HL-60/S4 treated with retinoic acid at 250 ng/mL for 4 days and 3 days (cell line): ENCODE results near the gene LRRTM4.
"Not testable (repeated sequence)": the region's sequence is repeated elsewhere in the genome, so short reads cannot be mapped to it uniquely, and the experiment has no call there.

Experiments
- in situ Hi-C: fragments of 300-500 bp; cut with MboI; formaldehyde crosslinking; loops from 2 replicates; pipeline ENCODE4 v1.7.0; 2022; ENCODE audit warnings: low sequenced_read_pairs

The LRRTM4 gene

GRCh38 chr2:77095525-77095924, 426.7 kb downstream of the LRRTM4 start:
- in situ Hi-C loops: not testable (repeated sequence)

GRCh38 chr2:77095096-77095495, 427.1 kb downstream of the LRRTM4 start:
- in situ Hi-C loops: no loop called here

- in situ Hi-C loops: not testable (repeated sequence)
Measured at GRCh38 chr2:77088424-77088823, 433.8 kb downstream of the LRRTM4 start.

- in situ Hi-C loops: no loop called here
Measured at GRCh38 chr2:77087987-77088414, 434.2 kb downstream of the LRRTM4 start.

GRCh38 chr2:77086478-77086877, 435.7 kb downstream of the LRRTM4 start:
- in situ Hi-C loops: no loop called here

GRCh38 chr2:77086051-77086450, 436.1 kb downstream of the LRRTM4 start:
- in situ Hi-C loops: no loop called here

- in situ Hi-C loops: no loop called here
Measured at GRCh38 chr2:77085561-77085960, 436.6 kb downstream of the LRRTM4 start.

- in situ Hi-C loops: no loop called here
Measured at GRCh38 chr2:77081597-77081996, 440.6 kb downstream of the LRRTM4 start.

- in situ Hi-C loops: no loop called here
Measured at GRCh38 chr2:77064324-77064723, 457.9 kb downstream of the LRRTM4 start.

GRCh38 chr2:77054938-77055337, 467.2 kb downstream of the LRRTM4 start:
- in situ Hi-C loops: no loop called here

GRCh38 chr2:77046339-77046738, 475.8 kb downstream of the LRRTM4 start:
- in situ Hi-C loops: no loop called here

- in situ Hi-C loops: not testable (repeated sequence)
Measured at GRCh38 chr2:77045456-77045855, 476.7 kb downstream of the LRRTM4 start.

- in situ Hi-C loops: no loop called here
Measured at GRCh38 chr2:77034445-77034844, 487.7 kb downstream of the LRRTM4 start.

GRCh38 chr2:77029237-77029636, 492.9 kb downstream of the LRRTM4 start:
- in situ Hi-C loops: not testable (repeated sequence)

- in situ Hi-C loops: no loop called here
Measured at GRCh38 chr2:77028032-77028600, 494.1 kb downstream of the LRRTM4 start.

GRCh38 chr2:77025714-77026113, 496.5 kb downstream of the LRRTM4 start:
- in situ Hi-C loops: no loop called here

- in situ Hi-C loops: no loop called here
Measured at GRCh38 chr2:77021161-77021560, 501.0 kb downstream of the LRRTM4 start.

GRCh38 chr2:77018219-77018618, 504.0 kb downstream of the LRRTM4 start:
- in situ Hi-C loops: no loop called here

GRCh38 chr2:77017355-77017745, 504.8 kb downstream of the LRRTM4 start:
- in situ Hi-C loops: no loop called here

GRCh38 chr2:77016443-77017354, 505.5 kb downstream of the LRRTM4 start:
- in situ Hi-C loops: no loop called here

- in situ Hi-C loops: no loop called here
Measured at GRCh38 chr2:77013953-77014352, 508.2 kb downstream of the LRRTM4 start.

- in situ Hi-C loops: no loop called here
Measured at GRCh38 chr2:77013457-77013856, 508.7 kb downstream of the LRRTM4 start.
